WTC11 (cell line): ENCODE measurements around the gene RASSF8.

Experiments used
- ATF2 ChIP-seq: sonication (generic); formaldehyde crosslinking; IDR thresholded peaks from 2 replicates; pipeline ENCODE4 v1.8.1; 2022; ENCODE audit warnings: low read depth, missing genetic modification reagents, borderline replicate concordance
- CTCF ChIP-seq: fragments of 200-600 bp; IDR thresholded peaks from 2 replicates; pipeline ENCODE4 v1.8.0; 2022; ENCODE audit warnings: antibody characterized with exemption
- E2F5 ChIP-seq: sonication (generic); formaldehyde crosslinking; IDR thresholded peaks from 2 replicates; pipeline ENCODE4 v1.8.1; 2022; ENCODE audit warnings: mild to moderate bottlenecking, moderate library complexity, missing genetic modification reagents
- ESRRA ChIP-seq: sonication (generic); formaldehyde crosslinking; IDR thresholded peaks from 2 replicates; pipeline ENCODE4 v1.8.1; 2022; ENCODE audit warnings: mild to moderate bottlenecking, missing genetic modification reagents, borderline replicate concordance
- JUN ChIP-seq: sonication (generic); formaldehyde crosslinking; IDR thresholded peaks from 2 replicates; pipeline ENCODE4 v1.8.0; 2023; ENCODE audit warnings: mild to moderate bottlenecking, missing genetic modification reagents
- NFE2L1 ChIP-seq: sonication (generic); formaldehyde crosslinking; IDR thresholded peaks from 2 replicates; pipeline ENCODE4 v1.8.1; 2023; ENCODE audit warnings: missing genetic modification reagents
- NFYB ChIP-seq: sonication (generic); formaldehyde crosslinking; conservative IDR thresholded peaks from 2 replicates; pipeline ENCODE4 v1.8.0; 2022; ENCODE audit warnings: low read depth, missing genetic modification reagents
- RELA ChIP-seq: sonication (generic); formaldehyde crosslinking; IDR thresholded peaks from 2 replicates; pipeline ENCODE4 v1.8.1; 2022; ENCODE audit warnings: missing genetic modification reagents, mild to moderate bottlenecking, borderline replicate concordance
- TP53 ChIP-seq: sonication (generic); formaldehyde crosslinking; IDR thresholded peaks from 2 replicates; pipeline ENCODE4 v1.8.1; 2023; ENCODE audit warnings: mild to moderate bottlenecking, missing genetic modification reagents
- USF1 ChIP-seq: sonication (generic); formaldehyde crosslinking; IDR thresholded peaks from 2 replicates; pipeline ENCODE4 v1.8.0; 2022; ENCODE audit warnings: mild to moderate bottlenecking, missing genetic modification reagents
- USF2 ChIP-seq: sonication (generic); formaldehyde crosslinking; IDR thresholded peaks from 2 replicates; pipeline ENCODE4 v1.8.1; 2023; ENCODE audit warnings: mild to moderate bottlenecking, missing genetic modification reagents, moderate library complexity
- ZNF512 ChIP-seq: sonication (generic); formaldehyde crosslinking; IDR thresholded peaks from 2 replicates; pipeline ENCODE4 v1.8.1; 2022; ENCODE audit warnings: missing genetic modification reagents, borderline replicate concordance
- ZNF671 ChIP-seq: fragments of 250-450 bp; sonication (Bioruptor Pico); IDR thresholded peaks from 2 replicates; pipeline ENCODE4 v1.8.0; 2021; ENCODE audit warnings: mild to moderate bottlenecking
- TF ChIP-seq, protein P1 (sequence below): sonication (generic); formaldehyde crosslinking; IDR thresholded peaks from 2 replicates; pipeline ENCODE4 v1.8.1; 2023; ENCODE audit warnings: mild to moderate bottlenecking, missing genetic modification reagents, borderline replicate concordance

DNA sequence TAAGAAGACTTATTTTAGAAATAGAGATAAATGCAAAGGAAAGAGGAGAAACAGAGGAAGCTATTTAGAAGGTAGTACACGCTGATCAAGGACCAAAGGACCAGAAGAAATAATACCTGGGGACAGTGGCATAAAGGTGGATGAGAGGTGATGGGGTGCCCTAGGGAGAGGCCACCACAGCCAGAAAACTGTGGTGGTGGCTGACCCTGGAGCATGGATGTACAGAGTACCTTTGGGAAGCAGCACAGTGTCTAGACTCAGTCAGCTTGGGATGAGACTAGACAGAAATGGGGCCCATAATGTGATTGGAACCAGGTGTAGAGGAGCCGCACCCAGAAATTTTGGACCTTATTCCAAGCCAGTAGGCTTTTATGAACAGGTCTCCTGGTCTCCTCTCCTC, 17.2 kb downstream of the RASSF8 start:
- TF ChIP-seq E2F5 (no peak), USF2 (CRISPR knock-in tag) (no peak), ZNF512 (no peak), JUN (CRISPR knock-in tag) (no peak), USF1 (CRISPR knock-in tag) (no peak), ATF2 (CRISPR knock-in tag) (no peak), RELA (CRISPR knock-in tag) (no peak), ZNF671 (CRISPR knock-in tag) (no peak), CTCF (no peak), NFYB (CRISPR knock-in tag) (no peak), NFE2L1 (CRISPR knock-in tag) (no peak), TP53 (no peak), ESRRA (CRISPR knock-in tag) (no peak)
- TF ChIP-seq, protein P1, sequence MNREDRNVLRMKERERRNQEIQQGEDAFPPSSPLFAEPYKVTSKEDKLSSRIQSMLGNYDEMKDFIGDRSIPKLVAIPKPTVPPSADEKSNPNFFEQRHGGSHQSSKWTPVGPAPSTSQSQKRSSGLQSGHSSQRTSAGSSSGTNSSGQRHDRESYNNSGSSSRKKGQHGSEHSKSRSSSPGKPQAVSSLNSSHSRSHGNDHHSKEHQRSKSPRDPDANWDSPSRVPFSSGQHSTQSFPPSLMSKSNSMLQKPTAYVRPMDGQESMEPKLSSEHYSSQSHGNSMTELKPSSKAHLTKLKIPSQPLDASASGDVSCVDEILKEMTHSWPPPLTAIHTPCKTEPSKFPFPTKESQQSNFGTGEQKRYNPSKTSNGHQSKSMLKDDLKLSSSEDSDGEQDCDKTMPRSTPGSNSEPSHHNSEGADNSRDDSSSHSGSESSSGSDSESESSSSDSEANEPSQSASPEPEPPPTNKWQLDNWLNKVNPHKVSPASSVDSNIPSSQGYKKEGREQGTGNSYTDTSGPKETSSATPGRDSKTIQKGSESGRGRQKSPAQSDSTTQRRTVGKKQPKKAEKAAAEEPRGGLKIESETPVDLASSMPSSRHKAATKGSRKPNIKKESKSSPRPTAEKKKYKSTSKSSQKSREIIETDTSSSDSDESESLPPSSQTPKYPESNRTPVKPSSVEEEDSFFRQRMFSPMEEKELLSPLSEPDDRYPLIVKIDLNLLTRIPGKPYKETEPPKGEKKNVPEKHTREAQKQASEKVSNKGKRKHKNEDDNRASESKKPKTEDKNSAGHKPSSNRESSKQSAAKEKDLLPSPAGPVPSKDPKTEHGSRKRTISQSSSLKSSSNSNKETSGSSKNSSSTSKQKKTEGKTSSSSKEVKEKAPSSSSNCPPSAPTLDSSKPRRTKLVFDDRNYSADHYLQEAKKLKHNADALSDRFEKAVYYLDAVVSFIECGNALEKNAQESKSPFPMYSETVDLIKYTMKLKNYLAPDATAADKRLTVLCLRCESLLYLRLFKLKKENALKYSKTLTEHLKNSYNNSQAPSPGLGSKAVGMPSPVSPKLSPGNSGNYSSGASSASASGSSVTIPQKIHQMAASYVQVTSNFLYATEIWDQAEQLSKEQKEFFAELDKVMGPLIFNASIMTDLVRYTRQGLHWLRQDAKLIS (CRISPR knock-in tag), result no peak
